HepG2 (cell line): ENCODE measurements around the gene RBM23. TPM values are rescaled to one million over a fixed set of nuclear protein-coding genes. Genes with fewer than 3 reads are reported as not detected.

ENCODE experiments used
- ADNP ChIP-seq: sonication (generic); formaldehyde crosslinking; IDR thresholded peaks from 2 replicates; pipeline ENCODE4 v1.4.0; 2020; ENCODE audit warnings: missing genetic modification reagents
- HDAC6 ChIP-seq: fragments of 200-600 bp; sonication (generic); IDR thresholded peaks from 2 replicates; pipeline ENCODE4 v1.7.0; 2017; ENCODE audit warnings: mild to moderate bottlenecking, antibody characterized with exemption, low read length, low read depth
- JDP2 ChIP-seq: sonication (generic); formaldehyde crosslinking; IDR thresholded peaks from 2 replicates; pipeline ENCODE4 v1.8.1; 2022; ENCODE audit warnings: missing genetic modification reagents, borderline replicate concordance
- MAZ ChIP-seq, 2 experiments: sonication (generic) in 1 of 2; formaldehyde crosslinking in 1 of 2; IDR thresholded peaks; 2 replicates each; pipeline versions ENCODE4 v1.5.0 to v1.6.1; 2012 to 2020; ENCODE audit warnings: low read depth in 2 of 2, mild to moderate bottlenecking in 2 of 2, borderline replicate concordance in 1 of 2, improper control_type of control experiment in 1 of 2, low read length in 1 of 2, missing genetic modification reagents in 1 of 2, moderate library complexity in 1 of 2
- MIXL1 ChIP-seq: IDR thresholded peaks from 2 replicates; pipeline ENCODE4 v1.6.1; 2016
- POGZ ChIP-seq: sonication (generic); formaldehyde crosslinking; IDR thresholded peaks from 2 replicates; pipeline ENCODE4 v1.4.0; 2020; ENCODE audit warnings: mild to moderate bottlenecking, missing genetic modification reagents
- TARDBP ChIP-seq: sonication (generic); formaldehyde crosslinking; IDR thresholded peaks from 2 replicates; pipeline ENCODE4 v1.8.0; 2022; ENCODE audit warnings: mild to moderate bottlenecking, missing genetic modification reagents
- ZNF75D ChIP-seq: sonication (generic); formaldehyde crosslinking; IDR thresholded peaks from 2 replicates; pipeline ENCODE4 v1.8.1; 2023; ENCODE audit warnings: missing genetic modification reagents, mild to moderate bottlenecking, borderline replicate concordance
- ZNF788 ChIP-seq: sonication (generic); formaldehyde crosslinking; IDR thresholded peaks from 2 replicates; pipeline ENCODE4 v1.5.0; 2020; ENCODE audit warnings: mild to moderate bottlenecking, missing genetic modification reagents, borderline replicate concordance
- ZNF800 ChIP-seq: sonication (generic); formaldehyde crosslinking; IDR thresholded peaks from 2 replicates; pipeline ENCODE4 v1.4.0; 2020; ENCODE audit warnings: missing genetic modification reagents
- polyA plus RNA-seq, 8 experiments: library from polyadenylated mRNA; depleted of rRNA in 3 of 8; stranded (reverse) in 7 of 8; unstranded in 1 of 8; fragments of >200 nt; fragmentation: Illumina TruSeq in 4 of 8; extraction: Trizol in 4 of 8; gene quantifications; 2 replicates each; pipeline versions ENCODE4 v1.2.1 to v1.2.3, GENCODE V29; 2011 to 2016; ENCODE audit warnings: low read depth in 4 of 8, missing spikeins in 1 of 8, mixed read lengths in 1 of 8; ENCODE audit not compliant: insufficient read depth in 1 of 8
- total RNA-seq, 5 experiments: library from RNA; depleted of rRNA; stranded (reverse); fragments of >200 nt; fragmentation: Illumina TruSeq; extraction: Trizol; gene quantifications; 2 replicates each; pipeline ENCODE4 v1.2.3, GENCODE V29; 2016; ENCODE audit warnings: low read depth in 1 of 5
- TF ChIP-seq, protein P1 (sequence below): sonication (generic); formaldehyde crosslinking; IDR thresholded peaks from 2 replicates; pipeline ENCODE4 v1.4.0; 2020; ENCODE audit warnings: missing genetic modification reagents
- TF ChIP-seq, protein P2 (sequence below): sonication (generic); formaldehyde crosslinking; IDR thresholded peaks from 2 replicates; pipeline ENCODE4 v1.5.0; 2020; ENCODE audit warnings: missing genetic modification reagents
- TF ChIP-seq, protein P3 (sequence below): sonication (generic); formaldehyde crosslinking; IDR thresholded peaks from 2 replicates; pipeline ENCODE4 v1.5.1; 2020; ENCODE audit warnings: mild to moderate bottlenecking, missing genetic modification reagents, borderline replicate concordance

Gene RBM23
- total and polyA plus RNA-seq, 2 of the 13 experiments (the other 11 are each of a cell fraction or from before 2014, with no cell fraction given), result 1.5 to 2.1 TPM

DNA sequence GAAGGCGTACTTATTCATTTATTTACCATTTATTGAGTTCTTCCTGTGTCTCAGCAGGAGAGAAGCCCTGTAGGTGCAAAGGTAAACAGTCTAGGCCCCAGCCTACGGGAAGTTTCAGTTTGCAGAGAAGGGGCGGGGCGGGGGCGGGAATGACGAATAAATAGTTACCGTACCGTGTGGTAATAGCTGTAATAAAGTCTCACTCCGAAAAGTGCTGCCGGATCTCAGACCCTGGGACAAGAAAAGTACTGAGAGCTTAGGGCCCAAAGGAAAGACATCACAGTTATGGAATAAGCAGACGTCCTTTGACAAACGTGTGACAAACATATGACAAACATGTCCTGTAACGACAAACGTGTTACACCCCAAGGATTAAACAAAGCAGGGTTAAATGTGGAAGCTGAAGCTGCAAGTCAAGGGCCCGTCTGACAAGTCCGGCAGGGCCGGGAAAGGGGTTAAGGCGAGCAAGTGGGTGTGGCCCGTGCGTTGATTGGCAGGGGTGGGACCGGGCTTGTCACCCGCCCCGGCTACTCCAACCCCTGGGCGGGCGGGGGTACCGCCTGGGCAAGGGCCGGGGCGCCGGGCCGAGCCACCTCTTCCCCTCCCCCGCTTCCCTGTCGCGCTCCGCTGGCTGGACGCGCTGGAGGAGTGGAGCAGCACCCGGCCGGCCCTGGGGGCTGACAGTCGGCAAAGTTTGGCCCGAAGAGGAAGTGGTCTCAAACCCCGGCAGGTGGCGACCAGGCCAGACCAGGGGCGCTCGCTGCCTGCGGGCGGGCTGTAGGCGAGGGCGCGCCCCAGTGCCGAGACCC lies 47.5 kb downstream of the RBM23 start, which contains the start of gene LRP10 (continued):
- TF ChIP-seq, protein P1, sequence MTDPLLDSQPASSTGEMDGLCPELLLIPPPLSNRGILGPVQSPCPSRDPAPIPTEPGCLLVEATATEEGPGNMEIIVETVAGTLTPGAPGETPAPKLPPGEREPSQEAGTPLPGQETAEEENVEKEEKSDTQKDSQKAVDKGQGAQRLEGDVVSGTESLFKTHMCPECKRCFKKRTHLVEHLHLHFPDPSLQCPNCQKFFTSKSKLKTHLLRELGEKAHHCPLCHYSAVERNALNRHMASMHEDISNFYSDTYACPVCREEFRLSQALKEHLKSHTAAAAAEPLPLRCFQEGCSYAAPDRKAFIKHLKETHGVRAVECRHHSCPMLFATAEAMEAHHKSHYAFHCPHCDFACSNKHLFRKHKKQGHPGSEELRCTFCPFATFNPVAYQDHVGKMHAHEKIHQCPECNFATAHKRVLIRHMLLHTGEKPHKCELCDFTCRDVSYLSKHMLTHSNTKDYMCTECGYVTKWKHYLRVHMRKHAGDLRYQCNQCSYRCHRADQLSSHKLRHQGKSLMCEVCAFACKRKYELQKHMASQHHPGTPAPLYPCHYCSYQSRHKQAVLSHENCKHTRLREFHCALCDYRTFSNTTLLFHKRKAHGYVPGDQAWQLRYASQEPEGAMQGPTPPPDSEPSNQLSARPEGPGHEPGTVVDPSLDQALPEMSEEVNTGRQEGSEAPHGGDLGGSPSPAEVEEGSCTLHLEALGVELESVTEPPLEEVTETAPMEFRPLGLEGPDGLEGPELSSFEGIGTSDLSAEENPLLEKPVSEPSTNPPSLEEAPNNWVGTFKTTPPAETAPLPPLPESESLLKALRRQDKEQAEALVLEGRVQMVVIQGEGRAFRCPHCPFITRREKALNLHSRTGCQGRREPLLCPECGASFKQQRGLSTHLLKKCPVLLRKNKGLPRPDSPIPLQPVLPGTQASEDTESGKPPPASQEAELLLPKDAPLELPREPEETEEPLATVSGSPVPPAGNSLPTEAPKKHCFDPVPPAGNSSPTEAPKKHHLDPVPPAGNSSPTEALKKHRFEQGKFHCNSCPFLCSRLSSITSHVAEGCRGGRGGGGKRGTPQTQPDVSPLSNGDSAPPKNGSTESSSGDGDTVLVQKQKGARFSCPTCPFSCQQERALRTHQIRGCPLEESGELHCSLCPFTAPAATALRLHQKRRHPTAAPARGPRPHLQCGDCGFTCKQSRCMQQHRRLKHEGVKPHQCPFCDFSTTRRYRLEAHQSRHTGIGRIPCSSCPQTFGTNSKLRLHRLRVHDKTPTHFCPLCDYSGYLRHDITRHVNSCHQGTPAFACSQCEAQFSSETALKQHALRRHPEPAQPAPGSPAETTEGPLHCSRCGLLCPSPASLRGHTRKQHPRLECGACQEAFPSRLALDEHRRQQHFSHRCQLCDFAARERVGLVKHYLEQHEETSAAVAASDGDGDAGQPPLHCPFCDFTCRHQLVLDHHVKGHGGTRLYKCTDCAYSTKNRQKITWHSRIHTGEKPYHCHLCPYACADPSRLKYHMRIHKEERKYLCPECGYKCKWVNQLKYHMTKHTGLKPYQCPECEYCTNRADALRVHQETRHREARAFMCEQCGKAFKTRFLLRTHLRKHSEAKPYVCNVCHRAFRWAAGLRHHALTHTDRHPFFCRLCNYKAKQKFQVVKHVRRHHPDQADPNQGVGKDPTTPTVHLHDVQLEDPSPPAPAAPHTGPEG (CRISPR knock-in tag), result peak; percentile 96
- TF ChIP-seq, protein P2, sequence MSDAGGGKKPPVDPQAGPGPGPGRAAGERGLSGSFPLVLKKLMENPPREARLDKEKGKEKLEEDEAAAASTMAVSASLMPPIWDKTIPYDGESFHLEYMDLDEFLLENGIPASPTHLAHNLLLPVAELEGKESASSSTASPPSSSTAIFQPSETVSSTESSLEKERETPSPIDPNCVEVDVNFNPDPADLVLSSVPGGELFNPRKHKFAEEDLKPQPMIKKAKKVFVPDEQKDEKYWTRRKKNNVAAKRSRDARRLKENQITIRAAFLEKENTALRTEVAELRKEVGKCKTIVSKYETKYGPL (CRISPR knock-in tag), result peak; percentile 81; the same call in 1 of the 2 replicates
- peak; percentile 68 for TF ChIP-seq ZNF788 (CRISPR knock-in tag)
- peak; percentile 95 for TF ChIP-seq ZNF800 (CRISPR knock-in tag)
- 0 out of 2 replicates have a peak, but pooled peaks have one; percentile 67 for TF ChIP-seq ADNP (CRISPR knock-in tag)
- peak; percentile 87 for TF ChIP-seq POGZ (CRISPR knock-in tag)
- peak; percentile 88 for TF ChIP-seq TARDBP (CRISPR knock-in tag)
- peak; percentile 88 for TF ChIP-seq MAZ (IDR thresholded peaks at IDR 0.05; ENCODE audit: borderline replicate concordance, low read depth, low read length)
- TF ChIP-seq MAZ (CRISPR knock-in tag; IDR thresholded peaks at IDR 0.05; ENCODE audit: low read depth), result peak; percentile 93
- no peak for TF ChIP-seq ZNF75D (CRISPR knock-in tag)
- TF ChIP-seq JDP2 (CRISPR knock-in tag), result no peak
- no peak for TF ChIP-seq HDAC6
- TF ChIP-seq MIXL1 (CRISPR knock-in tag), result peak; percentile 72
- TF ChIP-seq, protein P3, sequence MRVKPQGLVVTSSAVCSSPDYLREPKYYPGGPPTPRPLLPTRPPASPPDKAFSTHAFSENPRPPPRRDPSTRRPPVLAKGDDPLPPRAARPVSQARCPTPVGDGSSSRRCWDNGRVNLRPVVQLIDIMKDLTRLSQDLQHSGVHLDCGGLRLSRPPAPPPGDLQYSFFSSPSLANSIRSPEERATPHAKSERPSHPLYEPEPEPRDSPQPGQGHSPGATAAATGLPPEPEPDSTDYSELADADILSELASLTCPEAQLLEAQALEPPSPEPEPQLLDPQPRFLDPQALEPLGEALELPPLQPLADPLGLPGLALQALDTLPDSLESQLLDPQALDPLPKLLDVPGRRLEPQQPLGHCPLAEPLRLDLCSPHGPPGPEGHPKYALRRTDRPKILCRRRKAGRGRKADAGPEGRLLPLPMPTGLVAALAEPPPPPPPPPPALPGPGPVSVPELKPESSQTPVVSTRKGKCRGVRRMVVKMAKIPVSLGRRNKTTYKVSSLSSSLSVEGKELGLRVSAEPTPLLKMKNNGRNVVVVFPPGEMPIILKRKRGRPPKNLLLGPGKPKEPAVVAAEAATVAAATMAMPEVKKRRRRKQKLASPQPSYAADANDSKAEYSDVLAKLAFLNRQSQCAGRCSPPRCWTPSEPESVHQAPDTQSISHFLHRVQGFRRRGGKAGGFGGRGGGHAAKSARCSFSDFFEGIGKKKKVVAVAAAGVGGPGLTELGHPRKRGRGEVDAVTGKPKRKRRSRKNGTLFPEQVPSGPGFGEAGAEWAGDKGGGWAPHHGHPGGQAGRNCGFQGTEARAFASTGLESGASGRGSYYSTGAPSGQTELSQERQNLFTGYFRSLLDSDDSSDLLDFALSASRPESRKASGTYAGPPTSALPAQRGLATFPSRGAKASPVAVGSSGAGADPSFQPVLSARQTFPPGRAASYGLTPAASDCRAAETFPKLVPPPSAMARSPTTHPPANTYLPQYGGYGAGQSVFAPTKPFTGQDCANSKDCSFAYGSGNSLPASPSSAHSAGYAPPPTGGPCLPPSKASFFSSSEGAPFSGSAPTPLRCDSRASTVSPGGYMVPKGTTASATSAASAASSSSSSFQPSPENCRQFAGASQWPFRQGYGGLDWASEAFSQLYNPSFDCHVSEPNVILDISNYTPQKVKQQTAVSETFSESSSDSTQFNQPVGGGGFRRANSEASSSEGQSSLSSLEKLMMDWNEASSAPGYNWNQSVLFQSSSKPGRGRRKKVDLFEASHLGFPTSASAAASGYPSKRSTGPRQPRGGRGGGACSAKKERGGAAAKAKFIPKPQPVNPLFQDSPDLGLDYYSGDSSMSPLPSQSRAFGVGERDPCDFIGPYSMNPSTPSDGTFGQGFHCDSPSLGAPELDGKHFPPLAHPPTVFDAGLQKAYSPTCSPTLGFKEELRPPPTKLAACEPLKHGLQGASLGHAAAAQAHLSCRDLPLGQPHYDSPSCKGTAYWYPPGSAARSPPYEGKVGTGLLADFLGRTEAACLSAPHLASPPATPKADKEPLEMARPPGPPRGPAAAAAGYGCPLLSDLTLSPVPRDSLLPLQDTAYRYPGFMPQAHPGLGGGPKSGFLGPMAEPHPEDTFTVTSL (CRISPR knock-in tag), result peak; percentile 84
